Ishikawa (cell line): Measurements from ENCODE around the gene ATP13A3.

Experiments used
- EGR1 ChIP-seq: IDR thresholded peaks from 2 replicates; pipeline ENCODE4 v1.6.1; 2012
- EP300 ChIP-seq: IDR thresholded peaks from 2 replicates; pipeline ENCODE4 v1.6.1; 2012; ENCODE audit warnings: borderline replicate concordance
- TEAD4 ChIP-seq: IDR thresholded peaks from 2 replicates; pipeline ENCODE4 v1.6.1; 2012
- YY1 ChIP-seq: IDR thresholded peaks from 2 replicates; pipeline ENCODE4 v1.6.1; 2012; ENCODE audit warnings: low read depth

- TF ChIP-seq EGR1 (no peak), EP300 (no peak), YY1 (no peak), TEAD4 (no peak)
Observed at GRCh38 chr3:194505791-194506415, 19.1 kb upstream of the ATP13A3 start.
